MCF 10A (cell line): ENCODE data around the gene WWTR1. TPM values are rescaled to one million over a fixed set of nuclear protein-coding genes. Genes with fewer than 3 reads are reported as not detected.

Experiments
- BruUV-seq: library from RNA; stranded (reverse); fragments of 400-500 nt; replicated peaks from 2 replicates; lab custom pipeline; 2021; lab: Mats Ljungman, UMichigan
- CTCF ChIA-PET: fragments of 300-600 bp; sonication (Branson Sonifier 250); formaldehyde crosslinking; extraction: SDS; loops from one replicate; lab custom pipeline; 2021; ENCODE audit warnings: antibody characterized with exemption, inconsistent platforms; lab: Yijun Ruan, JAX
- POLR2A ChIA-PET: fragments of 300-600, 350-650 bp; sonication (Branson Sonifier 250); formaldehyde crosslinking; extraction: SDS; loops from one replicate; lab custom pipeline; 2020; ENCODE audit warnings: antibody characterized with exemption, inconsistent platforms; lab: Yijun Ruan, JAX
- DNase-seq: peaks from one replicate; pipeline ENCODE4 v3.0.0-alpha.2; 2018; ENCODE audit not compliant: unreplicated experiment
- H3K27ac Mint-ChIP-seq: one replicate; pipeline ENCODE4 v1.8.0; 2022; ENCODE audit warnings: mild to moderate bottlenecking, low read depth, mixed read lengths; ENCODE audit not compliant: unreplicated experiment
- H3K27me3 Mint-ChIP-seq: one replicate; pipeline ENCODE4 v1.8.0; 2022; ENCODE audit warnings: mixed read lengths; ENCODE audit not compliant: insufficient read depth, unreplicated experiment
- H3K36me3 Mint-ChIP-seq: one replicate; pipeline ENCODE4 v1.8.0; 2022; ENCODE audit warnings: mild to moderate bottlenecking, moderate library complexity, mixed read lengths; ENCODE audit not compliant: insufficient read depth, unreplicated experiment
- H3K4me1 Mint-ChIP-seq: one replicate; pipeline ENCODE4 v1.8.0; 2022; ENCODE audit warnings: mixed read lengths; ENCODE audit not compliant: insufficient read depth, unreplicated experiment
- H3K4me3 Mint-ChIP-seq: one replicate; pipeline ENCODE4 v1.8.0; 2022; ENCODE audit warnings: mild to moderate bottlenecking, moderate library complexity, mixed read lengths; ENCODE audit not compliant: unreplicated experiment
- H3K9me3 Mint-ChIP-seq: one replicate; pipeline ENCODE4 v1.8.0; 2022; ENCODE audit warnings: mixed read lengths; ENCODE audit not compliant: unreplicated experiment
- intact Hi-C: fragments of 100-400 bp; cut with micrococcal nuclease; formaldehyde crosslinking; loops from 2 replicates; pipeline ENCODE4 v1.14.1; 2022
- total RNA-seq: library from RNA; stranded (reverse); gene quantifications from 2 replicates; pipeline ENCODE4 v1.2.3, GENCODE V29; 2022
- TF ChIP-seq, protein P1 (sequence below): fragments of 200-600 bp; IDR thresholded peaks from one replicate; pipeline ENCODE4 v1.8.0; 2022; ENCODE audit warnings: antibody characterized with exemption, mild to moderate bottlenecking; ENCODE audit not compliant: unreplicated experiment

Gene WWTR1
- total RNA-seq, 1 experiment from 2014 or later: 52.9 TPM

DNA sequence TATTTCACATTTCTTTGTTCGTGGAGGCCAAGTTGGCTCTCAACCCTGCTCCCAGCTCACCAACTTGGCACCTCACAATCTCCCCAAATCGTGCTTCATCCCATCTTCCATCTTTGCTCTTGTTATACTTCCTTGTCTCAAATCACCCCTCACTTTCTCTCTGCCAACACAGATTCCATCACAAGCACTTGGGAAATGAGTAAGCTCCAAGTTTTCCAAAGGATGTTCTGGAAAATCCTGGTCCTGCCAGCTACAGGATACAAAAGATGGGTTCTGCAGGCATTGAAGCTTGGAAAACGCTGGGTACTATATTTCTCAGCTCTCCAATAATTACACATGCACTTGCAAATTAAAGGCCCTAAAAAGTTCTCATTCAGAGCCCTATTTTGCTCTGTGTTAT is 187.4 kb downstream of the WWTR1 start:
- DNase-seq: no peak
- no peaks in the 10 kb centered on the region for H3K9me3 Mint-ChIP-seq
- H3K4me3 Mint-ChIP-seq: no peak overlapping the region
- ChIA-PET CTCF (interaction anchor here (0.5 to 1.3 kb wide), 9 partner anchors 8 to 574 kb away, joined by 3 to 7 read pairs (median 3); no protein-coding TSS in a partner anchor), POLR2A (interaction anchor here (0.5 kb wide), 1 partner anchor 21 kb away, joined by 5 read pairs; no protein-coding TSS in a partner anchor)
- peaks cover 31% of the 10 kb centered on the region for H3K4me1 Mint-ChIP-seq
- intact Hi-C loops: no loop called here
- H3K27ac Mint-ChIP-seq: no peak overlapping the region
- TF ChIP-seq, protein P1, sequence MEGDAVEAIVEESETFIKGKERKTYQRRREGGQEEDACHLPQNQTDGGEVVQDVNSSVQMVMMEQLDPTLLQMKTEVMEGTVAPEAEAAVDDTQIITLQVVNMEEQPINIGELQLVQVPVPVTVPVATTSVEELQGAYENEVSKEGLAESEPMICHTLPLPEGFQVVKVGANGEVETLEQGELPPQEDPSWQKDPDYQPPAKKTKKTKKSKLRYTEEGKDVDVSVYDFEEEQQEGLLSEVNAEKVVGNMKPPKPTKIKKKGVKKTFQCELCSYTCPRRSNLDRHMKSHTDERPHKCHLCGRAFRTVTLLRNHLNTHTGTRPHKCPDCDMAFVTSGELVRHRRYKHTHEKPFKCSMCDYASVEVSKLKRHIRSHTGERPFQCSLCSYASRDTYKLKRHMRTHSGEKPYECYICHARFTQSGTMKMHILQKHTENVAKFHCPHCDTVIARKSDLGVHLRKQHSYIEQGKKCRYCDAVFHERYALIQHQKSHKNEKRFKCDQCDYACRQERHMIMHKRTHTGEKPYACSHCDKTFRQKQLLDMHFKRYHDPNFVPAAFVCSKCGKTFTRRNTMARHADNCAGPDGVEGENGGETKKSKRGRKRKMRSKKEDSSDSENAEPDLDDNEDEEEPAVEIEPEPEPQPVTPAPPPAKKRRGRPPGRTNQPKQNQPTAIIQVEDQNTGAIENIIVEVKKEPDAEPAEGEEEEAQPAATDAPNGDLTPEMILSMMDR: no peak
- H3K27me3 Mint-ChIP-seq: no peaks in the 10 kb centered on the region
- H3K36me3 Mint-ChIP-seq: no peaks in the 10 kb centered on the region
- no TSS peak for BruUV-seq

DNA sequence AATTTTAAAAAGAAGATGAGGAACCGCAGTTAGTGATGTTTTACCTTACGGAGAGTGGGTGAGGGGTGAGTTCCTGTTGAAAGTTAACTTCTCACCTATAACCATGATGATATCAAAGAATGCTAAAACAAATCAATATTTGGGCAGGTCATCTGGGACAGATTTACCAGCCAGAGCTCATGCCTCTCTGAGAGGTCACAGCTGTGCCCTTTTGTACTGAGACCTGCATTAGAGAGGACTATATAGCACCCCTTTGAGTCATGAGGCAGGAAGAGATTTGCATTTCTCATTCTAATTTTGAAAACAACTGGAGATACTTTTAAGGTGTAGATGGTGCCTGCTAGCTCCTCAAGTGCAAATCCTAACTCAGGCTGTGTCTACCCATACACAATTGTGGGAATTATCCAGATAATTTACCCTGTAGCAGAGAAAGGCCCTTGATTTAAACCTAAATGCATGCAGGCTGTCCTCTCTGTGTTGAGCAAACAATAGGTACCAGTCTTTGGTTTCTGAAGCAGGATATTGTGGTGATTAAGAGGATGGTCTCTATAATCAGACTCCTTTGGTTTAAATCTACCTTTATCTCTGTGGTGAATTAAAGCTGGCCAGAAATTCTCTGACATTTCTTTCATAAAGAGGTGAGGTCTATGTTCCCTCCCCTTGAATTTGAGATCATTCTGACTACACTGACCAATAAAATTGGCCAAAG is 189.2 kb downstream of the WWTR1 start:
- ChIA-PET CTCF (interaction anchor here (0.6 to 1.2 kb wide), 8 partner anchors 13 to 478 kb away, joined by 3 to 4 read pairs (median 3); no protein-coding TSS in a partner anchor), POLR2A (no interaction called here)
- H3K27ac Mint-ChIP-seq: no peak overlapping the region
- no TSS peak for BruUV-seq
- no peaks in the 10 kb centered on the region for H3K27me3 Mint-ChIP-seq
- intact Hi-C loops: no loop called here
- DNase-seq: no peak
- H3K4me1 Mint-ChIP-seq: peaks cover 21% of the 10 kb centered on the region
- no peaks in the 10 kb centered on the region for H3K9me3 Mint-ChIP-seq
- TF ChIP-seq, protein P1: no peak
- H3K4me3 Mint-ChIP-seq: no peak overlapping the region
- no peaks in the 10 kb centered on the region for H3K36me3 Mint-ChIP-seq

Other genes starting within 250 kb of the WWTR1 start
- gene TM4SF4, start 183.3 kb downstream of the WWTR1 start, total RNA-seq: not detected in 2 replicates
- 51.2 and 60.4 TPM in 2 replicates for gene COMMD2, start 94.5 kb upstream of the WWTR1 start, total RNA-seq
- gene ANKUB1, start 134.5 kb upstream of the WWTR1 start, total RNA-seq: not detected in 2 replicates
- 36.5 and 40.4 TPM in 2 replicates for gene RNF13, start 155.2 kb upstream of the WWTR1 start, total RNA-seq